GM19240 (cell line): ENCODE results near the gene PAQR4.

Experiments used
- DNase-seq: peaks from one replicate; pipeline ENCODE4 v3.0.0; 2011; ENCODE audit warnings: low spot score; ENCODE audit not compliant: insufficient read length

Gene PAQR4

DNA sequence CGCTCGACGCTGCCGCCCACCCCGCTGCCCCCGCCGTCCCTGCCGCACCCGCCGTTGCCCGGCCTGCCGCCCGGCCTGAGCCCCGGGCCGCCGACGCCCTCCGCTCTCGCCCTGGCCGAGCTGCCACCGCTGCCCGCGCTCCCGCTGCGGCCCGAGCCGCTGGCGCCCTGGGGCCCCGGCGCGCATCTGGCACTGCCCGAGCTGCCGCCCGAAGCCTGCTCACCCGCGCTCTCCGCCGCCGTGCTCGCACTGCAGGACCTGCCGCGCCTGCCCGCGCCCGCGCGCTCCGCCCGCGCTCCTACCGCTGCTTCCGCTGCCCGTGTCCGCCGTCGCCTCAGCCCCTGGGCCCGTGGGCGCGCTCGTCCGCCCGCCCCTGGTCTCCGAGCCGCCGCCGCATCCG, 35.2 kb downstream of the PAQR4 start:
- DNase-seq = no peak

DNA sequence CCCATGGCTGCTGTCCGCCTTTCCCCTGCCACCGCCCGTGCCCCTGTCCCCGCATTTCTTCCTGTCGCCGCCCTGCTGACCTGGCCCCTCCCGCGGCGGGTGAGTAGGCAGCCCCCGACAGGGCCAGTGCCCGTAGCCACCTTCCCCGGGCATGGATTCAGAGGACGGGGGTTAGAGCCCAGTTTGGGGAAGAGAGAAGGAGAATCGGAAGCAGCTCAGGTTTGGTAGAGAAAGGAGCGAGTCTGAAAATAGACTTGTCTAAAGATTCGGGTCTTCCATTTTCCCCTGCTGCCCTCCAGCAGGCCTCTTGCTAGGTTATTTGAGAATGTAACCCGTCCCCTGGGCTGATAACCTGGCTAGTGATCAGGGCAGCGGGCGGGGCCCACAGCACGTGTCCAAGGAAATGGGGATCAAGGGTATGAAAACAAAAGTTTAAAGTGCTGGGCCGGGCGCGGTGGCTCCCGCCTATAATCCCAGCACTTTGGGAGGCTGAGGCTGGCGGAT, 35.7 kb downstream of the PAQR4 start:
- DNase-seq = no peak

DNA sequence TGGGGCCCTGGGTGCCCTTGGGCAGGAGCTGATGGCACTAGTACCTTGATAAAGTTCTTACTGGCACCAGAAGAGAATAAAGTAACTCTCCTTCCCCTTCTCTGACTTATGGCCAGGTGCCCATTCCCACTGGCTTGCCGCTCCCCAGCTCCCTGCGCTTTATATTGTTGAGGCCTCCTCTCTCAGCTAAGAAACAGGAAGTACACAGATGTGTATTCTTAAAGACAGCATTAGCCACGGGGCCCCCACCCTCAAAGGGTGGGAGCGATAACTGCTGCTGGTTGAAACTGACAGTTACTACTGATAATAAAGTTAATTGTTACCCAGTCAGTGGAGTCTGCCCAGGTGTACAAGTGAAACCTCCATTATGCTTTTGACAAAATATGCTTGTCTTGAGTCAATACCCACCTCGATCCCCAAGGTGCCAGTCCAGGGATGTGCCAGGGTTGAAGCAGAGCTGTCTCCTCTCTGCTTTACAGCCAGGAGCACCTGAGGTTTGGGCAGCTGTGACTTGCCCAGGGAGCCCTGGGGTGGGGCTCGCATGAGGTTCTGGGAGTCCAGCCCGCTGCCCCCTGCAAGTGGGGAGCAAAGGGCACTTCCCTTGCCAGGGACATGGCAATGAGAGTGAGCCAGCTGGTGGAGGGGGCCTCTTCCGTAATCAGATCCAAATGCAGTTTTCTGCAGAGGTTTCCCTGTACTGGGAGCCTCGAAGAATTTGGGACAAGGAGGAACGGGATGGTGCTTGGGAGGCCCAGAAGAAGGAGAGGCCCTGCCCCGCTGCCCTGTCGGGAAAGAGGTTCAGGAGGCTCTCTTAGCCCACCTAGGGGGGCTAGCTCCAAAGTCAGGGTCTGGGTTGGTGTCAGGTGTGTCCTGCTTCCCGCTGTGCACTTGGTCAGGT, 38.2 kb downstream of the PAQR4 start:
- no peak for DNase-seq

DNA sequence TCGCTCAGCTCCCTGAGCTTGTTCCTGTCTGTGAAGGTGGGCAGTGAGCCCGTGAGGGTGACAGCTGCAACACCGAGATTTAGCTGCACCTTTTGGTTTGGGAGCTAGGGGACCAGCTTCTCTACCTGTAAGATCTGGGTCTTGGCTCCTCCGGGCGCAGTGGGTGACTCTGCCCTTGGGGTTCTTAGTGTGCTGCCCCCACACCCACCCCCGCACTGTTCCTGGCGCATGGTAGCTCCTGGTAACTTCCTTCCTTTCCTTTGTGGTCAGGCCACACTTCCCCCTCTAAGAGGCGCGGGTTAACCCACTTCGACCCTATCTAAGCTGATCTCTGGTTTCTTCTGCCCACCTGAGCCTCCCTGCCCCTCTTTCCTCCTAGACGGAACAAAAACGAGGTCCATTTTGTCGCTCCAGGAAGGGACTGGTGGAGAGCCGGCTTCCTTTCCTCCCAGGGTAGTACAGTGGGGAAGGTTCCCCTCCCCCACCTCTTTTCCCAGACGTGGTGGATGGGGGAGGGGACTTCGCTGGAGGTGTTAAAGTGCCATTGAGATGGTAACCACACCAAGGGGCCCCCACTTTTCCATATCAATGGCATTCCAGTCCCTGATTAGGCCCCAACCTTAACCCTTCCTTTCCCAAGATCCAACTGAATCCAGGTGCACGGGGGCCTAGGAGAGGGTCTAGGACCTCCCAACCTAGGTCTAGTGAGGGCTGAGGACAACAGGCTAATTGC, 39.0 kb downstream of the PAQR4 start:
- DNase-seq = no peak

- no peak for DNase-seq
Observed at GRCh38 chr16:3008690-3009037, 39.5 kb downstream of the PAQR4 start.

- DNase-seq = no peak
Observed at GRCh38 chr16:3009568-3010390, 40.6 kb downstream of the PAQR4 start.

DNA sequence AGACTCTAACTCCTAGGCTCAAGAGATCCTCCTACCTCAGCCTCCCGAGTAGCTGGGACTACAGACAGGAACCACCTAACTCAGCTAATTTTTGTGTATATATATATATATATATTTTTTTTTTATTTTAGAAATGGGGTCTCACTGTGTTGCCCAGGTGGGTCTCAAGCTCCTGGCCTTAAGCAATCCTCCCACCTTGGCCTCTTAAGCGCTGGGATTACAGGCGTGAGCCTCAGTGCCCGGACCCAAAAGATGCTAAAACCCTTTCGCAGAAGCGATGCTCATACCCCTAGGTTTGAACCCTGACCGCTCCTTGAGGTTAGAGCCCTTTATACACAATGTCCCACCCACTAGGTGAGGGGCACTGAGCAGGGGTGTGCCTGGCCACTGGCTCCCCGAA, 41.4 kb downstream of the PAQR4 start:
- no peak for DNase-seq

DNA sequence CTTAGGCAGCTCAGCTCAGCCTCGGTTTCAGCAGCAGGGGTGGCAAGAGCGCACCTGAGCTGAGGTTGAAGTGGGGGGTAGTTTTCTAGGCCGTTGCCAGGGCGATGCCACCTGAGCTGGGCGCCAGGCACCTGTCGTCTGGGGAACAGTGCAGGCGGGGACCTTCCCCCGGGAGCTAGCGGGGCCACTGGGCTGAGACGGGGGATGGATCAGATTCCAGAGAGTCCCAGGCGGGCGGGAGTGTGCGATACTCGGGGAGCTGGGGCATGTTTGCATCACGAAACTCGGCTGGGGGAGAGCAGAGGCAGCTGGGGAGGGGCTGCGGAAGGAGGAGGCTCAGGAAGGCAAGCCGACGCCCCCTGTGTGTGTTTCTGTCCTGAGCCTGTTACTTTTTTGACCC, 43.1 kb downstream of the PAQR4 start:
- DNase-seq = no peak

GRCh38 chr16:3012828-3013420, 43.8 kb downstream of the PAQR4 start, which contains the start of gene CLDN9:
CLDN9 (plus strand) TSS chr16:3012923; CDS start chr16:3013363, 440 bp downstream.
- DNase-seq = no peak

DNA sequence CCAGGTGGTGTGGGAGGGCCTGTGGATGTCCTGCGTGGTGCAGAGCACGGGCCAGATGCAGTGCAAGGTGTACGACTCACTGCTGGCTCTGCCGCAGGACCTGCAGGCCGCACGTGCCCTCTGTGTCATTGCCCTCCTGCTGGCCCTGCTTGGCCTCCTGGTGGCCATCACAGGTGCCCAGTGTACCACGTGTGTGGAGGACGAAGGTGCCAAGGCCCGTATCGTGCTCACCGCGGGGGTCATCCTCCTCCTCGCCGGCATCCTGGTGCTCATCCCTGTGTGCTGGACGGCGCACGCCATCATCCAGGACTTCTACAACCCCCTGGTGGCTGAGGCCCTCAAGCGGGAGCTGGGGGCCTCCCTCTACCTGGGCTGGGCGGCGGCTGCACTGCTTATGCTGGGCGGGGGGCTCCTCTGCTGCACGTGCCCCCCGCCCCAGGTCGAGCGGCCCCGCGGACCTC, 44.4 kb downstream of the PAQR4 start:
- no peak for DNase-seq

GRCh38 chr16:3013998-3014690, 45.0 kb downstream of the PAQR4 start:
- DNase-seq = no peak

GRCh38 chr16:3014971-3015370, 45.8 kb downstream of the PAQR4 start:
- no peak for DNase-seq

- DNase-seq = no peak
Observed at GRCh38 chr16:3015865-3016521, 46.8 kb downstream of the PAQR4 start.

- DNase-seq = no peak
Observed at GRCh38 chr16:3017344-3017743, 48.2 kb downstream of the PAQR4 start.

- no peak for DNase-seq
Observed at GRCh38 chr16:3017794-3018506, 48.8 kb downstream of the PAQR4 start, which contains the start of gene CLDN6. CLDN6 (minus strand) TSS chr16:3018183; CDS start chr16:3016021, 2,162 bp downstream.

DNA sequence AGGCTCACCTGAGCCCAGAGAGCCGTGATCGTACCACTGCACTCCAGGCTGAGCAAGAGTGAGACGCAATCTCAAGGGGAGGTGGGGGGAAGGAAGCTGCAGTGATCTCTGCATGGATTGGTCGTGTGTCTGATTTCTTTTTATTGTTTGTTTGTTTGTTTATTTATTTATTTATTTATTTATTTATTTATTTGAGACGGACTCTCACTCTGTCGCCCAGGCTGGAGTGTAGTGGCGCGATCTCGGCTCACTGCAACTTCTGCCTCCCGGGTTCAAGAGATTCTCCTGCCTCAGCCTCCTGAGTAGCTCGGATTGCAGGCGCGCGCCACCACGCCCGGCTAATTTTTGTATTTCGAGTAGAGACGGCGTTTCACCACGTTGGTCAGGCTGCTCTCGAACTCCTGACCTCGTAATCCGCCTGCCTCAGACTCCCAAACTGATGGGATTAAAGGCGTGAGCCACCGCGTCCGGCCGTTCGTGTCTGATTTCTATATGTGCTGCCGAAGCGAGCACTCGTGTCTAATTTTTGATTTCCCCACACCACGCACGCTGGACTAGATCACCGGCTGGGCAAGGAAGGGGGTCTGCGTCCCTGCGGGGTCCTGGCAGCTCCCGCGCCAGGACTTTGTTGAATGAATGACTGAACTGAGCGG, 50.6 kb downstream of the PAQR4 start:
- DNase-seq = no peak

DNA sequence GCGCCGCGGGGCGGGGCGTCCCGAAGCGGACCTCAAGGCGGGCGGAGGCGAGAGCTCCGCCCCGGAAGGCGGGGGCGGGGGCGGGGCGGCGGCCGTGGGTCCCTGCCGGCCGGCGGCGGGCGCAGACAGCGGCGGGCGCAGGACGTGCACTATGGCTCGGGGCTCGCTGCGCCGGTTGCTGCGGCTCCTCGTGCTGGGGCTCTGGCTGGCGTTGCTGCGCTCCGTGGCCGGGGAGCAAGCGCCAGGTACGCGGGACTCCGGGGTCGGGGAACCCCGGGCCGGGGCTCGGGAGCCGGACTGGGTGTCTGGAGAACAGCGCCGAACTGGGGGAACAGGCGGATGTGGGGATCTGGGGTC, 51.1 kb downstream of the PAQR4 start, which contains the start of gene TNFRSF12A:
Gene TNFRSF12A, plus strand, starts transcription at position 122 of the 357 bp plus-strand sequence. Its CDS starts 30 bp downstream, at position 152.
- peak; percentile 85 for DNase-seq

GRCh38 chr16:3020604-3021448, 51.7 kb downstream of the PAQR4 start:
- no peak for DNase-seq
